Lower lobe of right lung (tissue), 2 donors: Measurements from ENCODE around the gene ST6GALNAC2. TPM values are rescaled to one million over a fixed set of nuclear protein-coding genes. Genes with fewer than 3 reads are reported as not detected.

Experiments
- ATAC-seq, 2 donors: fragments of 200-7000 bp; cut with Tn5 transposase; one replicate each; pipeline ENCODE4 v1.9.1; 2020 to 2022; ENCODE audit warnings: mild to moderate bottlenecking in 2 of 2, moderate library complexity in 2 of 2
- DNase-seq: peaks from one replicate; pipeline ENCODE4 v3.0.0-alpha.2; 2020
- H3K27ac ChIP-seq: fragments of 200-600 bp; one replicate; pipeline ENCODE4 v1.8.0; 2022
- H3K27me3 ChIP-seq: fragments of 200-600 bp; one replicate; pipeline ENCODE4 v1.8.0; 2022; ENCODE audit warnings: low read depth
- H3K36me3 ChIP-seq: fragments of 200-600 bp; one replicate; pipeline ENCODE4 v1.8.0; 2022; ENCODE audit warnings: mild to moderate bottlenecking
- H3K4me1 ChIP-seq: fragments of 200-600 bp; one replicate; pipeline ENCODE4 v1.8.0; 2022
- H3K4me3 ChIP-seq: fragments of 200-600 bp; one replicate; pipeline ENCODE4 v1.8.0; 2022; ENCODE audit warnings: mild to moderate bottlenecking
- H3K9me3 ChIP-seq: fragments of 200-600 bp; one replicate; pipeline ENCODE4 v1.8.0; 2022
- intact Hi-C: fragments of 100-400 bp; cut with DNase I; formaldehyde crosslinking; loops from one replicate; pipeline ENCODE4 v1.11.0; 2022
- total RNA-seq: library from RNA; stranded (reverse); fragmentation: NEBNext Ultra II Directional; extraction: Animal tissue kit (Norgen Biotek cat#: 25700); gene quantifications from one replicate; pipeline ENCODE4 v1.2.1, GENCODE V29; 2021
- TF ChIP-seq, protein P1 (sequence below): fragments of 200-600 bp; IDR thresholded peaks from one replicate; pipeline ENCODE4 v1.8.0; 2022; ENCODE audit warnings: antibody characterized with exemption, mild to moderate bottlenecking
- donor health status: DM: no; HTN: yes; CAD: no; lungs with severe emphysema.

Gene ST6GALNAC2
- total RNA-seq, 1 donor from 2014 or later = 29.0 TPM

DNA sequence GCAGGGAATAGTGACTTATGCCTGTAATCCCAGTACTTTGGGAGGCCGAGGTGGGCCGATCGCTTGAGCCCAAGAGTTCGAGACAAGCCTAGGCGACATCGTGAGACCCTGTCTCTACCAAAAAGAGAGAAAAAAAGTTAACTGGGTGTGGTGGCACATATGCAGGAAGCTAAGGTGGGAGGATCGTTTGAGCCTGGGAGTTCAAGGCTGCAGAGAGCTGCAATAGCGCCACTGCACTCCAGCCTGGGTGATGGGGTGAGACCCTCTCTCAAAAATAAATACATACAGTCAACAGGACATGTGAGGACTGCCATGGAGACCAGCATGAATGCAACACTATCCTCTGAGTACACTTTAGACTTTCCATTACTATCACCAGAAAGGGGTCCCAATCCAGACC is 15.4 kb upstream of the ST6GALNAC2 start:
- no peak overlapping the region for H3K27ac ChIP-seq
- ATAC-seq (no peak), DNase-seq (no peak)
- H3K4me1 ChIP-seq = peaks cover 26% of the 10 kb centered on the region
- no peaks in the 10 kb centered on the region for H3K27me3 ChIP-seq
- no peak overlapping the region for H3K4me3 ChIP-seq
- TF ChIP-seq, protein P1, sequence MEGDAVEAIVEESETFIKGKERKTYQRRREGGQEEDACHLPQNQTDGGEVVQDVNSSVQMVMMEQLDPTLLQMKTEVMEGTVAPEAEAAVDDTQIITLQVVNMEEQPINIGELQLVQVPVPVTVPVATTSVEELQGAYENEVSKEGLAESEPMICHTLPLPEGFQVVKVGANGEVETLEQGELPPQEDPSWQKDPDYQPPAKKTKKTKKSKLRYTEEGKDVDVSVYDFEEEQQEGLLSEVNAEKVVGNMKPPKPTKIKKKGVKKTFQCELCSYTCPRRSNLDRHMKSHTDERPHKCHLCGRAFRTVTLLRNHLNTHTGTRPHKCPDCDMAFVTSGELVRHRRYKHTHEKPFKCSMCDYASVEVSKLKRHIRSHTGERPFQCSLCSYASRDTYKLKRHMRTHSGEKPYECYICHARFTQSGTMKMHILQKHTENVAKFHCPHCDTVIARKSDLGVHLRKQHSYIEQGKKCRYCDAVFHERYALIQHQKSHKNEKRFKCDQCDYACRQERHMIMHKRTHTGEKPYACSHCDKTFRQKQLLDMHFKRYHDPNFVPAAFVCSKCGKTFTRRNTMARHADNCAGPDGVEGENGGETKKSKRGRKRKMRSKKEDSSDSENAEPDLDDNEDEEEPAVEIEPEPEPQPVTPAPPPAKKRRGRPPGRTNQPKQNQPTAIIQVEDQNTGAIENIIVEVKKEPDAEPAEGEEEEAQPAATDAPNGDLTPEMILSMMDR = no peak
- H3K9me3 ChIP-seq = no peaks in the 10 kb centered on the region
- intact Hi-C loops = no loop called here
- no peaks in the 10 kb centered on the region for H3K36me3 ChIP-seq

DNA sequence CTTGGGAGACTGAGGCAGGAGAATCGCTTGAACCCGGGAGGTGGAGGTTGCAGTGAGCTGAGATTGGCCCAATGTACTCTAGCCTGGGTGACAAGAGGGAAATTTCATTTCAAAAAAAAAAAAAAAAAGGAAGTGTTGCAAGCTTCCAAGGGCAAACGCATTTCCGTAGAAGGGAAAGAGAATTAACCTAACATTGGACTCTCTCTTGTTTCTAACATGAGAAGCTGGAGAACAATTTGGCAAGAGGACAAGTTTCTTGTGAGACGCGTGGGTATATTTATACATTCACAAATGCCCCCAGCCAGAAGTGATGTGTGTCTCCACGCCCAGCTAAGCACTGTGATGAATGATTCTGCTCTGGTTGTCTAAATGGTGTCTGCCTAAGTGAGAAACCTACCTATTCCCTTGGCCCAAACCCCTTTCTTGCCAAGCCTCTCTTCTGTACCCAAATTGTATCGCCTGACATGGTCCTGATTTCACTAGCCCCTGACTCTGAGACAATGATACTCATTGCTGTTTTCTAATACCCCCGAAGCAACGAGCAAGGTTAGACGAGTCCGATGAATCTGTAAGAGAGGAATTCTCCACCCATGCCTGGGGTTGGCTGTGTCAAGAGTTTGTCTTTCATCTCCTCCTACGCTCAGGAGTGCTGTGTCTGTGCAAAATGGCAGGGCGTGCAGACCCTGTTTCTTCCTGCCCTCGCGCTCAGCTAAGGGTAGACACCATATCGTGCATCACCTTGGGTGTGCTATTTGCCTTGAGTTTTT is 14.2 kb upstream of the ST6GALNAC2 start:
- no peaks in the 10 kb centered on the region for H3K36me3 ChIP-seq
- no peaks in the 10 kb centered on the region for H3K9me3 ChIP-seq
- peak; percentile 35 to 39 for ATAC-seq
- peaks cover 26% of the 10 kb centered on the region for H3K4me1 ChIP-seq
- H3K27me3 ChIP-seq = no peaks in the 10 kb centered on the region
- H3K27ac ChIP-seq = no peak overlapping the region
- no peak for DNase-seq
- no peak overlapping the region for H3K4me3 ChIP-seq
- TF ChIP-seq, protein P1 = no peak
- intact Hi-C loops = no loop called here

DNA sequence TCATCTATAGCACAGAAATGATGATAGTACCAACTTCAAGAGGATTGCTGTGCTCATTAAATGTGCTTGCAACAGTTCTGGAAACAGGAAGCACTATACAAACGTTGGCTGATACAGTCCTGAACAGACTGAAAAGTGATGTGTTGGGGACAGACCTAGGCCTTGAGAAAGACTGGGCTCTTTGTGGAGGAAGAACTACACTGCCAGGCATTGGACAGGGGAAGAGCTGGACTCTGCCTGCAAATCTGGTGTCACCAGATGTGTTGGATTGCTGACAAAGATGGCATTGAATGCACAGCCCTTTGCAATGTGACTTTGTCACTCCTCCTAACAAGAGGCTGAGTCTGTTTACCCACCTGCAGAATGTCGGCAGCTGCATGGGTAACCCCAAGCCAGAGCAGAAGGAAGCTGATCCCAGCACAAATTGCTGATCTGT is 12.4 kb upstream of the ST6GALNAC2 start:
- Histone ChIP-seq H3K27me3 (no peaks in the 10 kb centered on the region), H3K36me3 (no peaks in the 10 kb centered on the region), H3K9me3 (no peaks in the 10 kb centered on the region), H3K27ac (no peak overlapping the region), H3K4me3 (no peak overlapping the region), H3K4me1 (peaks cover 26% of the 10 kb centered on the region)
- no peak for DNase-seq
- intact Hi-C loops = no loop called here
- peak; percentile 63 to 80 for ATAC-seq
- TF ChIP-seq, protein P1 = no peak

DNA sequence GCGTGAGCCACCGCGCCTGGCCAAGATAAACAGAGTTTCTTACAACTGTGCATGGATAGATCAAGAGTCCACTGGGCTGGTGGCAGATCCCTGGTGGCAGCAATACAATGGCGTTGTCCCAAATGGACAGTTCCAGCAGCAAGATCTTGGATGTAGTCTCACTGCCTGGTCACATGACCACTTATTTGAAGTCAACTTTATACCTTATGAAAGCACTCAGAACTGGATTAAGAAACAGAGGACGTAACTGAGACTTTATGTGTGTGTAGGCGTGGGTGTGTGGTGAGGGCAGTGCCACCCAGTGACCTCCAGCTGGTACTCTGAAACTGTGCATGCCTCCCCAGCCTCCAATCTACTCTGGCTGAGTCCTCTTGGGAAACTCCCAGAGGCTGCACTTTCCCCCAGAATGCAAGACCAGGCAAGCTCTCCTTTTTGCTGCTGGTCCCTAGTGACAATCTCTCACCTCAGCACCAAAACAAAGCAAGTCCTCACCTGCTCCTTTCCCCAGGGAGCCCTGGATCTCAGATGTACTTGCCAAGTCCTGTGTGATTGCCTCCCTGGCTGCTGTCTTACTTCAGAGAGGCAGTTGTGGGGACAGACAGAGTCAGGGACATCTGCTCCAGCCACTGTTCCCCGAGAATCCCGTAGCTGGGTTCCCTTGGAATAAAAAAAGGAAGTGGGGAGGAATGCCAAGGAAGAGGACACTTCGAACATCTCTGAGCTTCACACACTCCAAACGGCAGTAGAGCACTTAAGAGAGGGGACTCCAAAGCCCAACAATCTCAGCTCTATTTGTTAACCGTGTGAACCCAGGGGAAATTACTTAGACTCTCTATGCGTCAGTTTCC is 11.7 kb upstream of the ST6GALNAC2 start:
- intact Hi-C loops = no loop called here
- no peaks in the 10 kb centered on the region for H3K9me3 ChIP-seq
- TF ChIP-seq, protein P1 = no peak
- DNase-seq = peak; percentile 75
- no peaks in the 10 kb centered on the region for H3K27me3 ChIP-seq
- peak; percentile 91 to 93 for ATAC-seq
- H3K4me3 ChIP-seq = no peak overlapping the region
- peaks cover 26% of the 10 kb centered on the region for H3K4me1 ChIP-seq
- no peak overlapping the region for H3K27ac ChIP-seq
- H3K36me3 ChIP-seq = no peaks in the 10 kb centered on the region

DNA sequence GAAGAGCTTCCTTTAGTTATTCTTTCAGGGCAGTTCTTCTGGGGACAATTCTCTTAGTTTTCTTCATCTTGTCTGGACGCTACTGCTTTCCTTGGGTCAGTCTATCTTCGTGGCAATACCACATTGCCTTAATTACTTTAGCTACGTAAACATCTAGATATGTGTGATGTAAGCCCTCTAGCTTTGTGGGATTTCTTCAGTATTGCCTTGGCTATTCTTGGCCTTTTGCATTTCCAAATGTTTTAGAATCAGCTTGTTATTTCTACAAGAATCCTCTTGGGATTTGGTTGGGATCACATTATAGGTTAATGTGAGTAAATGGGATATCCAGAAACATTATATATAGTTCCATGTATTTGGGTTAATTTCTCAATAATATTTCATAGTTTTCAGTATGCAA is 9.0 kb upstream of the ST6GALNAC2 start:
- H3K4me3 ChIP-seq = no peak overlapping the region
- H3K27me3 ChIP-seq = no peaks in the 10 kb centered on the region
- no peak overlapping the region for H3K27ac ChIP-seq
- intact Hi-C loops = no loop called here
- TF ChIP-seq, protein P1 = no peak
- no peak for DNase-seq
- H3K36me3 ChIP-seq = no peaks in the 10 kb centered on the region
- no peaks in the 10 kb centered on the region for H3K9me3 ChIP-seq
- H3K4me1 ChIP-seq = peaks cover 8% of the 10 kb centered on the region
- no peak for ATAC-seq
